Stimulated activated CD8-positive, alpha-beta memory T cell treated with anti-CD3 and anti-CD28 coated beads, Interleukin-12 subunit alpha, Interleukin-12 subunit beta, amount 100 ng/mL, for 1 hour (primary cell): ENCODE results near the gene USP15.
"Not testable (repeated sequence)": the region's sequence is repeated elsewhere in the genome, so short reads cannot be mapped to it uniquely, and the experiment has no call there.

Experiments used
- DNase-seq: peaks from one replicate; pipeline ENCODE4 v3.0.0-alpha.2; 2020; ENCODE audit warnings: low read depth

USP15 gene

GRCh38 chr12:62372134-62372533 lies 111.9 kb downstream of the USP15 start:
- DNase-seq = no peak

GRCh38 chr12:62372825-62373224 lies 112.6 kb downstream of the USP15 start:
- DNase-seq = no peak

DNA sequence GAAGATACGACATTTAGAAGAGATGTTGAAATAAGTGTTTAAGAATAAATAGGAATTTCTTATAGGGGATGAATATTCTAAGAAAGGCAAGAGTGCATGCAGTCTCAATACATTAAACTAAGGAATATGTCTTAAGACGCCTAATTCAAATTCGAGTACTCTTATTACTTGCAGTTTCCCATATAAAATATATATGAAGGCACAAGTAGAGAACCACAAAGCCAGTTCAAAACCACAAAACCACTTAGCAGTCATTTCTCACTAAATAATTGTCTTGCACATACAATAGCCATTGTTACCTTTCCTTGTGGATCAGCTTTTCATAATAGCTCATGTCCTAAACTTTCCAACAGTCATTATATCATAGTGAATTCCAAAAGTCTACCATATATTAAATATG lies 115.4 kb downstream of the USP15 start:
- no peak for DNase-seq

- no peak for DNase-seq
Measured at GRCh38 chr12:62379026-62379722, 119.0 kb downstream of the USP15 start.

DNA sequence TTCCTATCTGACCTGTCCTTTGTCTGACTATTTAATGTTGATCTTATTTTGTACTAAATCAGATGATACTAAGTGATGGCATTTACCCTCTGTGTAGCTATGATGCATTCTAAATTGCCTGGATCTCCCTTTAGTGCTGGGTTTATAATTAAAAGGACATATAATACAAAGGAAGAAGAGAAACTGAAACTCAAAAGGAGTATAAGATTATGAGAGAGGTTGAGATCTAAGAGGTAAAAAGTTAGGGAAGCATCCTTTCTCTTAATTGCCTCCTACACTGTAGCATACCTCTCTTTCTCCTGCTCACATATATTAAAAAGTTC lies 119.5 kb downstream of the USP15 start:
- no peak for DNase-seq

GRCh38 chr12:62382526-62382925 lies 122.3 kb downstream of the USP15 start:
- DNase-seq = no peak

DNA sequence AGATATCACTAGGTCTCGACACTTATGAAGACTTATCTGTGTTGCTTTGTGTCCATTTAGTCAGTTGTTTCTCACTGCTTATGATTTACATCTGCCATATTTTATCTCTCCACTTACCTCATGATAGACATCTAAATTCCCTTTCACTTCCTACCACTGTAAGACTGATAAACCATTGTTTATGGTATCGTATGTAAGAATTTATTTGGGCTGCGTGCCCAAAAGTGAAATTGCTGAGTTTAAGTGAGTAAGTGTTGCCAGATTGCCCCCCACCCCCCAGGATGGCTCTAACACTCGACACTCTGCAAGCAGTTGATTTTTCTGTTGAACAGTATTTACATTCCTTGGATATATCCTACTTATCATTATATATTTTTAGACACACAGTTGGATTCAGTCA lies 136.5 kb downstream of the USP15 start:
- no peak for DNase-seq

DNA sequence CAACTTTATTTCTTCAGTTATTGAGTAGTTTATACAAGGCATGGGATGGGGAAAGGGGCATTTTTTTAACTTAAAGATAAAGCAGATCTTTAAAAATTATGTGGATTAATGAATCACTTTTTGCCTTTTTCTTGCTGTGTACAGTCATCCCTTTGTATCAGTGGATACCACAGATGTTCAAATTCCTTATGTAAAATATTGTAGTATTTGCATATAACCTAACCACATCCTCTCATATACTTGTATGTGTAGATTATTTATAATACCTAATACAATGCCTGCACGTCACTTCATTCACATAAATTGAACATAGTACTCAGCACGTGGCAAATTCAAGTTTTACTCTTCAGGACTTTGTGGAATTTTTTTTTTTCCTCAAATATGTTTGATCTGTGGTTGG lies 139.9 kb downstream of the USP15 start:
- no peak for DNase-seq

DNA sequence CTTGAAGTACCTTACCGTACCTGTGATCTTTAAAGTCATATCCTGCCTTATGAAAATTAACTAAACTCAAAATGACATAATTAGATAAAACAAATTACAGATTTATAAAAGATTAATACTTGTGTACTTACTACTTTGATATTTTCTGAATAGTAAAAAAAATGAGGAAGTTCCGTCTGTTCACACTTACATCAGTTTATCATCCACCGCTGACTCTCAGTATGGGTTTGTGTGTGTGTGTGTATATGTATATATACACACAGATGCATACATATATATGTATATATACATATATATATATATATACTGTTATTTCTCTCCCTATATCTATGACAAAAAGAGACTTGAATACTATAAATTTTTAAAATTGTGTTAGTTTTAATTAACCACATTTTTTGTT lies 141.4 kb downstream of the USP15 start:
- DNase-seq = no peak

GRCh38 chr12:62403031-62403430 lies 142.8 kb downstream of the USP15 start:
- no peak for DNase-seq

DNA sequence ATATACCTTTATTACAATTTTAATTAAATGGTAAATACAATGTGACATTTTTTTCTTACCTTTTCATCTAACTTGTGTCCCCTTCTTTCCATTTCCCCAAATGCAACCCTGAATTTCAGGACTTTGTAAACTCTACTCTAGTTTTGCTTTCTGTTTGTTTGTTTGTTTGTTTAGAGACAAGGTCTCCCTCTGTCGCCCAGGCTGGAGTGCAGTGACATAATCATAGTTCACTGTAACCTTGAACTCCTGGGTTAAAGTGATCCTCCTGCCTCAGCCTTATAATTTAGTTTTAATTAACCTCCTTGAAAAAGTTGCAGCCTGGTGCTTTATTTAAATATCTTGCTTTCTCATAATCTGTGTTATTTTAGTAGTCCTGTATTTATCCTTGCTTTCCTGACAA lies 147.4 kb downstream of the USP15 start:
- DNase-seq = no peak

DNA sequence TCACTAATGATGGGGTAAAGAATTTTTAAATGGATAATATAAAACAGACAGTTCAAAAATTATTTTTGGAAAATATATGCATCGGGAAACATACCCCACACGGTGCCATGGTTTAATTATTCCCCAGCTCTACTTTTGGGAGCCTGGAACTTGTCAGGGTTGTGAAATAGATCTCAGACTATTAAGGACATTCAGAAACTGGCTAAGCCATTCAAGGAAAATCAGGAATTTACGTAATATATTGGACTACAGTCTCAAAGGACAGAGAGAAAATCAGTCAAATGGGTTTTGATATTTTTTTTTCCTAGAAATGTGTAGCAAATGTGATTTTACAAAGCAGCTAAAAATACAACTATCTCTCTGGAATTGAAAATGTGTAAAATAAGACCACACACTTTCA lies 148.9 kb downstream of the USP15 start:
- no peak for DNase-seq

DNA sequence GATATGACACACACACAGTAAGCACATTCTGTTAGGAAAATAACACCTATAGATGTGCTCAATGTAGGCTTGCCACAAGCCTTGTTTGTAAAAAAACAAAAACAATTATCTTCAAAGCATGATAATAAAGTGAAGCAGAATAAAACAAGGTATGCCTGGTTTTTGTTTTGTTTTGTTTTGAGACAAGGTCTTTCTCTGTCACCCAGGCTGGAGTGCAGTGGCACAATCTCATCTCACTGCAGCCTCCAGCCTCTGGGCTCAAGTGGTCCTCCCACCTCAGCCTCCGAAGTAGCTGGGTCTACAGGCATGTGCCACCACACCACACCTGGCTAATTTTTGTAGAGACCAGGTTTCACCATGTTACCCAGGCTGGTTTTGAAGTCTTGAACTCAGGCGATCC lies 154.0 kb downstream of the USP15 start:
- no peak for DNase-seq

DNA sequence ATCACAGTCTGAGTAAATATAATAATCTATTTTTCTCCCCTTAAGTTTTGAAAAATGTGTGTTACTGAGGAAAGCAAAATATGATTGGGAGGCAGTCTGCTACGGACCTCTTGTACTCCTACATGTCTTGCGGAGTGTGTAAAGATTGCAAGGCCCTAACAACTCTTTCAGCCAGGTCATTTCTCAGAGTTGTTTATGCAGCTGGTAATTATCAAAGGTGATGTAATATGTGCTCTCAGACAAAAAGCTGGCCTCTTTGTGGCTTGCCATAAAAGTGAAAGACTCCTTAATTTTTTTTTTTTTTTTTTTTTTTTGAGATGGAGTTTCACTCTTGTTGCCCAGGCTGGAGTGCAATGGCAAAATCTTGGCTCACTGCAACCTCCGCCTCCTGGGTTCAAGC lies 165.9 kb downstream of the USP15 start:
- DNase-seq = no peak

DNA sequence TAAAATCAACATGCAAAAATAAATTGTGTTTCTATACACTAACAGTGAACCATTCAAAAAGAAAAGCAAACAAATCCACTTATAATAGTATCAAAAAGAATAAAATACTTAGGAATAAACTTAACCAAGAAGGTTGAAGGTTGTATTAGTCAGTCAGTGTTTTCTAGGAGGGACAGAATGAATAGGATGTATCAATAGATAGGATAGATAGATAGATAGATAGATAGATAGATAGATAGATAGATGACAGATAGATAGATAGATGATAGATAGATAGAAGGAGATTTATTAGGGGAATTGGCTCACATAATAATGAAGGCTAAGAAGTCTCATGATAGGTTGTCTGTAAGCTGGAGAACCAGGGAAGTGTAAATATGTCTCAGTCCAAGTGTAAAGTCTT lies 169.3 kb downstream of the USP15 start:
- DNase-seq = no peak

DNA sequence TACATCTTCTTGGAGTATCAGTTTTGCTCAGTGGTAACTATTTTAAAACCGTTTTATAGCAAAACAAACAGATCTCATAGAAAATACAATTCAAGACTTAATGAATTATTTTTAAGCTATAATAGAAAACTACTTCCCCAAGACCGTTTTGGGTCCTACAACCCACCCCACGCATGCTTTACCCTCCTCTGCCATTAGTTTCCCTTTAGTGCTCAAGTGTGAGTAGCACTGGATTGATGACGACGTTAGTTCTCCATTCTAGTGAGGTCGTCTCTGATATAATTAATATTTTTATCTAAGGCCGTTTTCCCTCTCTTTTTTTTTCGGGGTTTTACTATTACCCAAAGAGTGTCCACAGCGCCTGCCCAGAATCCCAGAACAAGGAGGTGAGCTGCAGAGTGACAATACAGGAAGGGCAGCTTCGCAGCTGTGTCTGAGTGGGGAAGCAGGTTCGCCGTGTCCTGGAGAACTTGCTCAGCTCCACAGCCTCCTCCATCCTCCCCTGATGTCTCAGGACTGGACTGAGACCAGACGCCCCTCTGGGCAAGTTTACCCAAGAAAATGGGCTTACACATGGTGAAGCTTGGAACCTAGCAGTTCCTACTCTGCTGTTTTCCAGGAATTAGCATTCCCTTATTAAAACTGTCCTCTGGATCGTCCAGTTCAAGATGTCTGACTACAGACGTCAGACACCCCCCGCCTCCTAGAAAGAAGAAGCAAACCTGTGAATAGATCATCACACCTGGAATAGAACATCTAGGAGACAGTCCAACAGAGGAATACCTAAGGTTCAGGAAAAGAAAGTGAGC lies 174.5 kb downstream of the USP15 start:
- DNase-seq = no peak

DNA sequence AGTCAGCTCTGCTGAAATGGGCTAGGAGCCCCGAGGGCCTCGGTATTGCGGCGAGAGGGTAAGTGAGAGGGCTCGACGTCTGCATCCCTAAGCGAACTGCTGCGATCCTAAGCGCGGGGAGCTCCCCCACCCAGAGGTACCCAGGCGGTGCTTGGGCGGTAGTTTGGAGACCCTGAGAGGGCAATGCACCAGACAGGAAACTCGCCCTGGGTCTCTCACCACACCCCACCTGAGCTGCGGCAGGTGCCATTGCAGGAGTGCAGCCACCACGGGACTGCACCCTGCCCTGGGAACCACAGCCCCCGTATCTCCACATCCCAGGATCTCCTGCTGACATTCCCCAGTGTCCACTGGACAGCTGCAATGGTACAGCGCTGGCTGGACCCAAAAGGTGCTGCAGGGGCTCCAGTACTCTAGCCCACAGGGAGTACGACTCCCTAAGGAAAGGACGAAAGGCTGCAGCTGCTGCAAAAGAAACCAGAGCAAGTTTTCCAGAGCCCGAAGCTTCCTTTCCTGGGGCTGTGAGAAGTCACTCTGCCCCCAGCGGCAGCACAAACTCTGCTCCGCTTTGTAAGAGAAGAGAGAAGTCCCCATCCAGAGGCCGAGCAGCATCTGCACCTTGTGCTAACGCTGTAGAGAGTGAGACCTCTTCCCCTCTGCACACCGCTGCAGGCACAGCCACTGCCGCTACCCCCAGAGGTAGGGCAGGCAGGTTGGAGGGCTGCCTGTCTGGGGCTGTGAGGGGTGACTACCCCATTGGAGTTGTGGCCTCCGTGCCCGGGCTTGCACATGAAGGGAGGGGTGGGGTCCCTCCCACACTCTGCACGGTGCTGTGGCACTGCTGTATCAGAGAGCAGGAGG lies 175.3 kb downstream of the USP15 start:
- DNase-seq = no peak

DNA sequence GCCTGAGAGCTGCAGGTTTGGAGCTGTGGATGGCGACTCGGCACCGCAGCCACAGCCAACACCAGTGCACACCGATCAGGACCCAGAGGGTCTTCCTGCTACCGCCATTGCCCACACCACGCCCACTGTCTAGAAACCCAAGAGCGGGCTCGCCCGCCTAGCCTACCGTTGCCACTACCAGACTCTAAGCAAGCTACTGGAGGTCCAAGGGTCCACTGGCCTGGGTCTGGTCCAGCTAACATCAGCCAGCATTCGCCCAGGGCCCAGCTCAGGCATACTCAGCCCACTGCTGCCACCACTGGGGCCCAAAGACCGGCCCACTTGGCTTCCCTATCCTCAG lies 175.9 kb downstream of the USP15 start:
- no peak for DNase-seq

DNA sequence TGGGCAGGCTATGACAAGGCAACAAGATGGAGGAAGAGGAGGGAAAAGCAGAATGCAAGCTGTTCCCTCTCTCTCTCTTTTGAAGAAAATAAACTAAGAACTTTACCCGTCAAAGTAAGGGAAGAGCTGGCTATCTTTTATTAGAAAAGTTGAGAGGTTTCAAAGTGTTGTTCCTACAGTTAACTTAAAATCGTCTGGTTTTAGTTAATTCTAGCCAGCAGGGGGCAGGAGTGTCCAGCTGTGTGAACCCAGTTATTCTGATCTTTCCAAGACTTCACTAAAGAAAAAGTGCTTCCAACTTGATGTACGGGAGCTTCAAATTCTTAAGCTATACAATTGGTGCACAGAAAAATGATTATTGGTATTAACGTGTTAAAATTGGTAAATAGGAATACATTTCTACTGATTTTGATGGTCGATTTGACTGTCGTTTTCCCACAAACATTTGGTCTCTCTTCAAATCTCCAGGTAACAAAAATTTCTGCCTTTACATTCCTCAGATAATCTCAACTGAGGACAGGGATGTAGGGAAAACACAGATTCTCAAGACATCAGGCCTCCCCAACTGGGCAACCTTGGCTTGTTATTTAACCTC lies 178.0 kb downstream of the USP15 start:
- peak; percentile 49 for DNase-seq

DNA sequence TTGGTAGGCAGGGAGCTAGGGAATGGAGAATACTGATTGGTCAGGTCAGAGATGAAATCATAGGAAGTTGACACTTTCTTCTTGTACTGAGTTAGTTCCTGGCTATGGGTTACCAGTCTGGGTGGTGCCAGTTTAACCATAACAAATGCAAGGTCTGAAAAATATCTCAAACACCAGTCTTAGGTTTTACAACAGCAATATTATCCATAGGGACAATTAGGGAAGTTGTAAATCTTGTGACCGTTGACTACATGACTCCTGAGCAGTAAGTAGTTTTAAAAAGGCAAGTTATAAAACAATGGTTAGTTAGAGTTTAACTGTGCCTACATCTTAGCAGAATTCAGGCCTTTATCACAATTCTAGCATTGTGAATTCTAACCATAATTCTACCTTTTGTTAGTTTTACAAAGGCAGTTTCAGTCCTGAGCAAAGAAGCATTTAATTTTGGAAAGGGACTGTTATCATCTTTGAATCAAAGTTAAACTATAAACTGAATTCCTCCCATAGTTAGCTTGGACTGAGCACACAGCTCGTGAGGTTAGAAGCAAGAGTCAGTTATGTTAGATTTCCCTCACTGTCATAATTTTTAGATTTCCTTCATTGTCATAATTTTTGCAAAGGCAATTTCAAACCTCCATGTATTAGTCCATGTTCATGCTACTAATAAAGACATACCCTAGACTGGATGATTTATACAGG lies 186.7 kb downstream of the USP15 start:
- DNase-seq = no peak

DNA sequence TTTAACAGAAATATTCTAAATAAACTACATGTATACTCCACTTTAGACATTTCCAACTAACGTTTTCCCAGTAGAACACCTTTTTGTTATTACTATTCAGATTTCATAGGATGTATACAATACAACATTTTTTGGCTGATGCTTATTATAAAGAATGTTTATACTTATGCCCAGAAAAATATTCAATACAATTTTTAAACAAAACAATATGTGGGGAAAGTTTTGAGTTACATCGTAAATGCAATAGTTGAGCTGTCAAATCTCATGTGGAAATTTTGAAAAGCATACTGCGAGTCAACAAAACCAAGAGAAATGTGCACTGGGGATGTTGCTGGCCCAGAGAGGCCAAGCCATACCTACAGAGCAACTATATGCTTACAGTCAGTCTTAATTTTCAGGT lies 188.2 kb downstream of the USP15 start:
- DNase-seq = no peak

DNA sequence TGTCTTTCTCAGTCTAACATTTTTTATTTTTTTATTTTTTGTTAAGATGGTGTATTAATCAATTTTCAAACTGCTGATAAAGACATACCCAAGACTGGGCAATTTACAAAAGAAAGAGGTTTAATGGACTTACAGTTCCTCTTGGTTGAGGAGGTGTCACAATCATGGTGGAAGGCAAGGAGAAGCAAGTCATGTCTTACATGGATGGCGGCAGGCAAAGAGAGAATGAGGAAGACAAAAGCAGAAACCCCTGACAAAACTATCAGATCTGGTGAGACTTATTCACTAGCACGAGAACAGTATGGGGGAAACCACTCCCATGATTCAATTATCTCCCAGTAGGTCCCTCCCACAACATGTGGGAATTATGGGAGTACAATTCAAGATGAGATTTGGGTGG lies 195.2 kb downstream of the USP15 start:
- DNase-seq = not testable (repeated sequence)
